ENCODE measurements around the gene GAMT. TPM values are rescaled to one million over a fixed set of nuclear protein-coding genes. Genes with fewer than 3 reads are reported as not detected.

Gene GAMT
- total and polyA plus RNA-seq, 2 of the 13 experiments (the other 11 are each of a cell fraction or from before 2014, with no cell fraction given), result 115 to 124 TPM

DNA sequence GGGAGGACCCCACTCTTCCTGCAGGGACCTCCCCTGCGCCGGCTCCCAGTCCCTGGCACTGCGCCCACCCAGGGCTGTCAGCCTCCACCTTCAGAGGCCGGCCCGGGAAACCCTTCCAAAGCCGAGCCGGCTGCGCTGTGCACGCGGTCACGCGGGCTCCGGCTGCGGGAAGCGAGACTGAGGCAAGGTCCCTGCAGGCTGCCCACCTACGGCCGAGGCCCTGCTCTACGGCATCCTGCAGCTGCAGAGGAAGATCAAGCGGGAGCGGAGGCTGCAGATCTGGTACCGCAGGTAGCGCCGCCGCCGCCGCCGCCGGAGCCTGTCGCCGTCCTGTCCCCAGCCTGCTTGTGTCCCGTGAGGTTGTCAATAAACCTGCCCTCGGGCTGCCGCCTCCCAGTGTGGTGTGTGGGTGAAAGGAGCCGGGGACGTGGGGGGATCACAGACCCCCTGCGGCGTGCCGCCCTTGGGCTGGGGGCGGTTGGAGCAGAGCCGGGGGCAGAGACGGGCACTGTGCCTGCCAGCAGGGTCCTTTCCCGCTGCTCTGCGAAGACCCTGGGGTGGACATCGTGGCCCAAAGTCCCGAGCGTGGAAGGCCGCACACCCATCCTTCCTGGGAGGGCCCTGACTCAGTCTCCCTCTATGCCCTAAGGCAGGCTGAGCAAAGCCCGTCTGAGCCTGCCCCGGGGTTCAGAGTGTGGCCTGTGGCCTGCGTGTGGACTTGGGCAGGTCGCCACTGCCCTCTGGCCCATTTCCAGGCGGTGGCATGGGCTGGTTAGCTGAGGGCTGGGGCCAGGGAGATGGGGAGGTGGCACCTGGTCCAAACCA, 5.9 kb downstream of the GAMT start (continued):
- TF ChIP-seq SRSF1 (optimal IDR thresholded peaks at IDR 0.05; ENCODE audit: low read depth, low read length) (peak; percentile 36), KLF16 (CRISPR knock-in tag; IDR thresholded peaks at IDR 0.05) (no peak), ZNF333 (CRISPR knock-in tag; IDR thresholded peaks at IDR 0.05; ENCODE audit: borderline replicate concordance) (peak; percentile 32; the same call in 1 of the 2 replicates), CREM (IDR thresholded peaks at IDR 0.05) (no peak), CREM (CRISPR knock-in tag; IDR thresholded peaks at IDR 0.05) (no peak), ZNF124 (CRISPR knock-in tag; IDR thresholded peaks at IDR 0.05) (no peak), ZNF431 (CRISPR knock-in tag; IDR thresholded peaks at IDR 0.05; ENCODE audit: borderline replicate concordance, low read depth) (no peak), ZNF205 (CRISPR knock-in tag; IDR thresholded peaks at IDR 0.05) (no peak), RBM39 (IDR thresholded peaks at IDR 0.05; ENCODE audit: low read depth, low read length, poor library complexity, severe bottlenecking) (peak; percentile 21), FIP1L1 (IDR thresholded peaks at IDR 0.05; ENCODE audit: borderline replicate concordance, insufficient read depth, low read depth, low read length) (0 out of 2 replicates have a peak, but pooled peaks have one; percentile 26), ZMAT3 (CRISPR knock-in tag; conservative IDR thresholded peaks at IDR 0.05) (no peak), TCF12 (IDR thresholded peaks at IDR 0.05) (no peak), TCF12 (CRISPR knock-in tag; IDR thresholded peaks at IDR 0.05) (0 out of 2 replicates have a peak, but pooled peaks have one; percentile 45), SMAD3 (CRISPR knock-in tag; IDR thresholded peaks at IDR 0.05) (no peak), ZNF558 (CRISPR knock-in tag; IDR thresholded peaks at IDR 0.05; ENCODE audit: borderline replicate concordance) (peak; percentile 23; the same call in 1 of the 2 replicates), KLF13 (CRISPR knock-in tag; IDR thresholded peaks at IDR 0.05) (no peak), NFKB2 (CRISPR knock-in tag; IDR thresholded peaks at IDR 0.05; ENCODE audit: borderline replicate concordance) (no peak), ZNF547 (CRISPR knock-in tag; IDR thresholded peaks at IDR 0.05) (no peak; the same call in 1 of the 2 replicates), ZIK1 (CRISPR knock-in tag; IDR thresholded peaks at IDR 0.05; ENCODE audit: borderline replicate concordance, low read depth) (no peak), RFXANK (CRISPR knock-in tag; IDR thresholded peaks at IDR 0.05) (no peak), MED8 (CRISPR knock-in tag; IDR thresholded peaks at IDR 0.05; ENCODE audit: insufficient replicate concordance) (peak; percentile 42), AGO1 (IDR thresholded peaks at IDR 0.05; ENCODE audit: low read depth, low read length, poor library complexity, severe bottlenecking) (peak; percentile 99)
- TF ChIP-seq, protein P1, sequence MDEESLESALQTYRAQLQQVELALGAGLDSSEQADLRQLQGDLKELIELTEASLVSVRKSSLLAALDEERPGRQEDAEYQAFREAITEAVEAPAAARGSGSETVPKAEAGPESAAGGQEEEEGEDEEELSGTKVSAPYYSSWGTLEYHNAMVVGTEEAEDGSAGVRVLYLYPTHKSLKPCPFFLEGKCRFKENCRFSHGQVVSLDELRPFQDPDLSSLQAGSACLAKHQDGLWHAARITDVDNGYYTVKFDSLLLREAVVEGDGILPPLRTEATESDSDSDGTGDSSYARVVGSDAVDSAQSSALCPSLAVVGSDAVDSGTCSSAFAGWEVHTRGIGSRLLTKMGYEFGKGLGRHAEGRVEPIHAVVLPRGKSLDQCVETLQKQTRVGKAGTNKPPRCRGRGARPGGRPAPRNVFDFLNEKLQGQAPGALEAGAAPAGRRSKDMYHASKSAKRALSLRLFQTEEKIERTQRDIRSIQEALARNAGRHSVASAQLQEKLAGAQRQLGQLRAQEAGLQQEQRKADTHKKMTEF (CRISPR knock-in tag; IDR thresholded peaks at IDR 0.05), result no peak
- TF ChIP-seq, protein P2, sequence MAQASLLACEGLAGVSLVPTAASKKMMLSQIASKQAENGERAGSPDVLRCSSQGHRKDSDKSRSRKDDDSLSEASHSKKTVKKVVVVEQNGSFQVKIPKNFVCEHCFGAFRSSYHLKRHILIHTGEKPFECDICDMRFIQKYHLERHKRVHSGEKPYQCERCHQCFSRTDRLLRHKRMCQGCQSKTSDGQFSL (CRISPR knock-in tag; IDR thresholded peaks at IDR 0.05), result no peak
- TF ChIP-seq, protein P3, sequence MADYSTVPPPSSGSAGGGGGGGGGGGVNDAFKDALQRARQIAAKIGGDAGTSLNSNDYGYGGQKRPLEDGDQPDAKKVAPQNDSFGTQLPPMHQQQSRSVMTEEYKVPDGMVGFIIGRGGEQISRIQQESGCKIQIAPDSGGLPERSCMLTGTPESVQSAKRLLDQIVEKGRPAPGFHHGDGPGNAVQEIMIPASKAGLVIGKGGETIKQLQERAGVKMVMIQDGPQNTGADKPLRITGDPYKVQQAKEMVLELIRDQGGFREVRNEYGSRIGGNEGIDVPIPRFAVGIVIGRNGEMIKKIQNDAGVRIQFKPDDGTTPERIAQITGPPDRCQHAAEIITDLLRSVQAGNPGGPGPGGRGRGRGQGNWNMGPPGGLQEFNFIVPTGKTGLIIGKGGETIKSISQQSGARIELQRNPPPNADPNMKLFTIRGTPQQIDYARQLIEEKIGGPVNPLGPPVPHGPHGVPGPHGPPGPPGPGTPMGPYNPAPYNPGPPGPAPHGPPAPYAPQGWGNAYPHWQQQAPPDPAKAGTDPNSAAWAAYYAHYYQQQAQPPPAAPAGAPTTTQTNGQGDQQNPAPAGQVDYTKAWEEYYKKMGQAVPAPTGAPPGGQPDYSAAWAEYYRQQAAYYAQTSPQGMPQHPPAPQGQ (CRISPR knock-in tag; IDR thresholded peaks at IDR 0.05; ENCODE audit: borderline replicate concordance), result no peak
- TF ChIP-seq, protein P4, sequence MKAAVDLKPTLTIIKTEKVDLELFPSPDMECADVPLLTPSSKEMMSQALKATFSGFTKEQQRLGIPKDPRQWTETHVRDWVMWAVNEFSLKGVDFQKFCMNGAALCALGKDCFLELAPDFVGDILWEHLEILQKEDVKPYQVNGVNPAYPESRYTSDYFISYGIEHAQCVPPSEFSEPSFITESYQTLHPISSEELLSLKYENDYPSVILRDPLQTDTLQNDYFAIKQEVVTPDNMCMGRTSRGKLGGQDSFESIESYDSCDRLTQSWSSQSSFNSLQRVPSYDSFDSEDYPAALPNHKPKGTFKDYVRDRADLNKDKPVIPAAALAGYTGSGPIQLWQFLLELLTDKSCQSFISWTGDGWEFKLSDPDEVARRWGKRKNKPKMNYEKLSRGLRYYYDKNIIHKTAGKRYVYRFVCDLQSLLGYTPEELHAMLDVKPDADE (CRISPR knock-in tag; IDR thresholded peaks at IDR 0.05), result no peak

Data from HepG2 (cell line).